HepG2 (cell line): ENCODE measurements around the gene EBF4. TPM values are rescaled to one million over a fixed set of nuclear protein-coding genes. Genes with fewer than 3 reads are reported as not detected.

Experiments used
- BCL6 ChIP-seq: IDR thresholded peaks from 2 replicates; pipeline ENCODE4 v1.6.1; 2016; ENCODE audit warnings: missing genetic modification reagents, missing compliant biosample characterization
- HNRNPUL1 ChIP-seq: fragments of 200-400 bp; formaldehyde crosslinking; IDR thresholded peaks from 2 replicates; pipeline ENCODE4 v1.6.1; 2017; ENCODE audit warnings: low read depth, mild to moderate bottlenecking, low read length, moderate library complexity
- ISX ChIP-seq: sonication (generic); formaldehyde crosslinking; conservative IDR thresholded peaks from 2 replicates; pipeline ENCODE4 v1.5.0; 2020; ENCODE audit warnings: missing genetic modification reagents
- KLF15 ChIP-seq: sonication (generic); formaldehyde crosslinking; IDR thresholded peaks from 2 replicates; pipeline ENCODE4 v1.8.1; 2023; ENCODE audit warnings: borderline replicate concordance, mild to moderate bottlenecking, inconsistent platforms, missing genetic modification reagents, mixed read lengths
- NONO ChIP-seq, 2 experiments: fragments of 450-650 bp in 1 of 2; sonication (generic) in 1 of 2; formaldehyde crosslinking in 1 of 2; IDR thresholded peaks in 1 of 2; conservative IDR thresholded peaks in 1 of 2; 2 replicates each; pipeline versions ENCODE4 v1.6.1 to v1.8.0; 2017 to 2022; ENCODE audit warnings: mild to moderate bottlenecking in 1 of 2, missing genetic modification reagents in 1 of 2, moderate library complexity in 1 of 2
- PAF1 ChIP-seq: IDR thresholded peaks from 2 replicates; pipeline ENCODE4 v1.6.1; 2016; ENCODE audit warnings: missing genetic modification reagents, missing compliant biosample characterization
- RAD21 ChIP-seq: fragments of 450-650 bp; formaldehyde crosslinking; IDR thresholded peaks from 2 replicates; pipeline ENCODE4 v1.5.0; 2020; ENCODE audit warnings: mild to moderate bottlenecking
- SAP130 ChIP-seq: IDR thresholded peaks from 2 replicates; pipeline ENCODE4 v1.6.1; 2016; ENCODE audit warnings: low read depth
- SKI ChIP-seq: fragments of 450-650 bp; IDR thresholded peaks from one replicate; pipeline ENCODE4 v1.6.1; 2018; ENCODE audit warnings: mild to moderate bottlenecking; ENCODE audit not compliant: partially characterized antibody
- SRSF9 ChIP-seq: fragments of 200-400 bp; formaldehyde crosslinking; IDR thresholded peaks from 2 replicates; pipeline ENCODE4 v1.6.1; 2018; ENCODE audit warnings: borderline replicate concordance, mild to moderate bottlenecking, low read depth, low read length; ENCODE audit not compliant: insufficient read depth, poor library complexity, severe bottlenecking
- XBP1 ChIP-seq: sonication (generic); formaldehyde crosslinking; IDR thresholded peaks from 2 replicates; pipeline ENCODE4 v1.5.0; 2020; ENCODE audit warnings: missing genetic modification reagents
- ZIK1 ChIP-seq: sonication (generic); formaldehyde crosslinking; IDR thresholded peaks from 2 replicates; pipeline ENCODE4 v1.5.0; 2020; ENCODE audit warnings: mild to moderate bottlenecking, low read depth, missing genetic modification reagents, borderline replicate concordance
- ZNF598 ChIP-seq: sonication (generic); formaldehyde crosslinking; IDR thresholded peaks from 2 replicates; pipeline ENCODE4 v1.5.1; 2020; ENCODE audit warnings: mild to moderate bottlenecking, missing genetic modification reagents, borderline replicate concordance
- ZNF678 ChIP-seq: sonication (generic); formaldehyde crosslinking; IDR thresholded peaks from 2 replicates; pipeline ENCODE4 v1.4.0; 2020; ENCODE audit warnings: mild to moderate bottlenecking, missing genetic modification reagents
- polyA plus RNA-seq, 8 experiments: library from polyadenylated mRNA; depleted of rRNA in 3 of 8; stranded (reverse) in 7 of 8; unstranded in 1 of 8; fragments of >200 nt; fragmentation: Illumina TruSeq in 4 of 8; extraction: Trizol in 4 of 8; gene quantifications; 2 replicates each; pipeline versions ENCODE4 v1.2.1 to v1.2.3, GENCODE V29; 2011 to 2016; ENCODE audit warnings: low read depth in 4 of 8, missing spikeins in 1 of 8, mixed read lengths in 1 of 8; ENCODE audit not compliant: insufficient read depth in 1 of 8
- total RNA-seq, 5 experiments: library from RNA; depleted of rRNA; stranded (reverse); fragments of >200 nt; fragmentation: Illumina TruSeq; extraction: Trizol; gene quantifications; 2 replicates each; pipeline ENCODE4 v1.2.3, GENCODE V29; 2016; ENCODE audit warnings: low read depth in 1 of 5
- TF ChIP-seq, protein P1 (sequence below), 2 experiments: fragments of 450-650 bp in 1 of 2; sonication (generic) in 1 of 2; formaldehyde crosslinking in 1 of 2; IDR thresholded peaks; 2 replicates each; pipeline versions ENCODE4 v1.6.1 to v1.8.0; 2016 to 2022; ENCODE audit warnings: antibody characterized with exemption in 1 of 2, mild to moderate bottlenecking in 1 of 2, missing genetic modification reagents in 1 of 2

EBF4 gene
- total and polyA plus RNA-seq, 2 of the 13 experiments (the other 11 are each of a cell fraction or from before 2014, with no cell fraction given), result 0.84 to 2.2 TPM

DNA sequence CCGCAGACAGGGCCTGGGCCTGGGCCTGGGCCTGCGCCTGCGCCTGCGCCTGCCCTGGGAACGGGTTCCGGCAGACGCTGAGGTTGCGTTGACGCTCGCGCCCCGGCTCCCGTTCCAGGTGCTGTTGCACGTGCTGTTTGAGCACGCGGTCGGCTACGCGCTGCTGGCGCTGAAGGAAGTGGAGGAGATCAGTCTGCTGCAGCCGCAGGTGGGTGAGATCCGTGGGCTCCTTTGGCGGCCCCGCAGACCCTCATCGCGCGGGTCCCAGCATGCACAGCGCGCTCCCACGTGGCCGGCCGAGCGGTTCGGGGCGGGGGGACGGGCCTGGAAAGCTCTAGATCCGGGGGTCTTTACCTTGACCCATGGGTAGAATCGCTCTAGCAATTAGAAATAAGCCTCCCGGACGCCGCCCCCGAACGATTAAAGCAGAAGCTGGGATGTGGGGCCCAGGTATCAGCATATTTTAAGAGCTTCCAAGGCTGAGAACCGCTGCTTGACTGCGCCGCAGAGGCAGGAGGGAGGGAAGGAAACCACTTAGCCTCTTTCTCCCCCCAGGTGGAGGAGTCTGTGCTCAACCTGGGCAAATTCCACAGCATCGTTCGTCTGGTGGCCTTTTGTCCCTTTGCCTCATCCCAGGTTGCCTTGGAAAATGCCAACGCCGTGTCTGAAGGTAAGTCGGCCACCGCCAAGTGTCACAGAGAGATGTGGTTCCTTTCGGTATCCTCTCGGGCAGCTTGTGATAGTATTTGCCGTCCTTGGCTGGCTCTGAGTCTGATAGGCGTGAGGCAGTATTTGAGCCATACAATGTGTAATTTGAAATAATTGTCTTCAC is 39.6 kb upstream of the EBF4 start (continued):
- TF ChIP-seq, protein P1, sequence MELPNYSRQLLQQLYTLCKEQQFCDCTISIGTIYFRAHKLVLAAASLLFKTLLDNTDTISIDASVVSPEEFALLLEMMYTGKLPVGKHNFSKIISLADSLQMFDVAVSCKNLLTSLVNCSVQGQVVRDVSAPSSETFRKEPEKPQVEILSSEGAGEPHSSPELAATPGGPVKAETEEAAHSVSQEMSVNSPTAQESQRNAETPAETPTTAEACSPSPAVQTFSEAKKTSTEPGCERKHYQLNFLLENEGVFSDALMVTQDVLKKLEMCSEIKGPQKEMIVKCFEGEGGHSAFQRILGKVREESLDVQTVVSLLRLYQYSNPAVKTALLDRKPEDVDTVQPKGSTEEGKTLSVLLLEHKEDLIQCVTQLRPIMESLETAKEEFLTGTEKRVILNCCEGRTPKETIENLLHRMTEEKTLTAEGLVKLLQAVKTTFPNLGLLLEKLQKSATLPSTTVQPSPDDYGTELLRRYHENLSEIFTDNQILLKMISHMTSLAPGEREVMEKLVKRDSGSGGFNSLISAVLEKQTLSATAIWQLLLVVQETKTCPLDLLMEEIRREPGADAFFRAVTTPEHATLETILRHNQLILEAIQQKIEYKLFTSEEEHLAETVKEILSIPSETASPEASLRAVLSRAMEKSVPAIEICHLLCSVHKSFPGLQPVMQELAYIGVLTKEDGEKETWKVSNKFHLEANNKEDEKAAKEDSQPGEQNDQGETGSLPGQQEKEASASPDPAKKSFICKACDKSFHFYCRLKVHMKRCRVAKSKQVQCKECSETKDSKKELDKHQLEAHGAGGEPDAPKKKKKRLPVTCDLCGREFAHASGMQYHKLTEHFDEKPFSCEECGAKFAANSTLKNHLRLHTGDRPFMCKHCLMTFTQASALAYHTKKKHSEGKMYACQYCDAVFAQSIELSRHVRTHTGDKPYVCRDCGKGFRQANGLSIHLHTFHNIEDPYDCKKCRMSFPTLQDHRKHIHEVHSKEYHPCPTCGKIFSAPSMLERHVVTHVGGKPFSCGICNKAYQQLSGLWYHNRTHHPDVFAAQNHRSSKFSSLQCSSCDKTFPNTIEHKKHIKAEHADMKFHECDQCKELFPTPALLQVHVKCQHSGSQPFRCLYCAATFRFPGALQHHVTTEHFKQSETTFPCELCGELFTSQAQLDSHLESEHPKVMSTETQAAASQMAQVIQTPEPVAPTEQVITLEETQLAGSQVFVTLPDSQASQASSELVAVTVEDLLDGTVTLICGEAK (IDR thresholded peaks at IDR 0.05), result no peak
- TF ChIP-seq, protein P1 (CRISPR knock-in tag; IDR thresholded peaks at IDR 0.05), result peak; percentile 60; the same call in 1 of the 2 replicates
- TF ChIP-seq KLF15 (CRISPR knock-in tag) (no peak; the same call in none of the 2 replicates), BCL6 (CRISPR knock-in tag) (no peak; the same call in 1 of the 2 replicates), ZNF678 (CRISPR knock-in tag) (peak; percentile 98), ZIK1 (CRISPR knock-in tag) (peak; percentile 83; the same call in 1 of the 2 replicates), SAP130 (CRISPR knock-in tag) (peak; percentile 75), SRSF9 (no peak), PAF1 (CRISPR knock-in tag) (no peak), HNRNPUL1 (no peak), ZNF598 (no peak), RAD21 (CRISPR knock-in tag) (no peak; the same call in 1 of the 2 replicates), ISX (CRISPR knock-in tag) (no peak), XBP1 (CRISPR knock-in tag) (no peak), NONO (IDR thresholded peaks at IDR 0.05) (no peak), NONO (CRISPR knock-in tag; conservative IDR thresholded peaks at IDR 0.05) (peak; percentile 80), SKI (no peak)
